Astrocyte (in vitro differentiated cells and primary cell): ENCODE data around the gene RHO.

ENCODE experiments used
- CTCF ChIP-seq: IDR thresholded peaks from 2 replicates; pipeline ENCODE4 v1.5.1; 2011; ENCODE audit warnings: low read depth, mild to moderate bottlenecking, inconsistent platforms, low read length, moderate library complexity; ENCODE audit not compliant: insufficient read depth
- EZH2 ChIP-seq: IDR thresholded peaks from 2 replicates; pipeline ENCODE4 v1.6.1; 2012; ENCODE audit warnings: mild to moderate bottlenecking, low read length, inconsistent platforms; ENCODE audit not compliant: insufficient read depth

- TF ChIP-seq CTCF (no peak), EZH2 (no peak)
Measured at GRCh38 chr3:129567176-129567705, 38.8 kb downstream of the RHO start.
